ENCODE data around the gene PANX2.

The PANX2 gene

DNA sequence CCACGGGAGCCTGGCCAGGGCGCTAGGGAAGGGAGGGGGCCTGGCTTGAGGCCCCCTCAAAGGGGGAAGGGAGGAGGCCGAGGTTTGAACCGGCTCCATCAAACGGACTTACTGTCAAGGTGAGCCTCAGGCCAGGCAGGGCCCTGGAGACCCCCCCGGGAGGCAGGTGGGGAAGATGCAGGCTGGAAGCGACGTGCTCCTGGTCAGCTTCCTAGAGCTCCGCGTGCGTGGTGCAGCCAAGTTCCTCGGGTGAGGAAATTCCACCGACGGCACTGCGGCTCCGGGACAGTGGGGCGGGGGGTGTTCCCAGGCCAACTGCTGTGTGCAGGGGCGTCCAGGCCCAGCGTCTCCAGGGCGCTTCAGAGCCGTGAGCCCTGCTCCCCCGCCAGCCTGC is 7.9 kb downstream of the PANX2 start:
- TF ChIP-seq, protein P1, sequence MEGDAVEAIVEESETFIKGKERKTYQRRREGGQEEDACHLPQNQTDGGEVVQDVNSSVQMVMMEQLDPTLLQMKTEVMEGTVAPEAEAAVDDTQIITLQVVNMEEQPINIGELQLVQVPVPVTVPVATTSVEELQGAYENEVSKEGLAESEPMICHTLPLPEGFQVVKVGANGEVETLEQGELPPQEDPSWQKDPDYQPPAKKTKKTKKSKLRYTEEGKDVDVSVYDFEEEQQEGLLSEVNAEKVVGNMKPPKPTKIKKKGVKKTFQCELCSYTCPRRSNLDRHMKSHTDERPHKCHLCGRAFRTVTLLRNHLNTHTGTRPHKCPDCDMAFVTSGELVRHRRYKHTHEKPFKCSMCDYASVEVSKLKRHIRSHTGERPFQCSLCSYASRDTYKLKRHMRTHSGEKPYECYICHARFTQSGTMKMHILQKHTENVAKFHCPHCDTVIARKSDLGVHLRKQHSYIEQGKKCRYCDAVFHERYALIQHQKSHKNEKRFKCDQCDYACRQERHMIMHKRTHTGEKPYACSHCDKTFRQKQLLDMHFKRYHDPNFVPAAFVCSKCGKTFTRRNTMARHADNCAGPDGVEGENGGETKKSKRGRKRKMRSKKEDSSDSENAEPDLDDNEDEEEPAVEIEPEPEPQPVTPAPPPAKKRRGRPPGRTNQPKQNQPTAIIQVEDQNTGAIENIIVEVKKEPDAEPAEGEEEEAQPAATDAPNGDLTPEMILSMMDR (IDR thresholded peaks at IDR 0.05; ENCODE audit: insufficient read depth, low read length, missing control alignments): no peak
- no peak for DNase-seq (ENCODE audit: low read depth, low spot score)
- no peak overlapping the region for H3K4me3 ChIP-seq (ENCODE audit: low read depth, low read length)
- ChIA-PET POLR2A (no interaction called here), CTCF (no interaction called here)

DNA sequence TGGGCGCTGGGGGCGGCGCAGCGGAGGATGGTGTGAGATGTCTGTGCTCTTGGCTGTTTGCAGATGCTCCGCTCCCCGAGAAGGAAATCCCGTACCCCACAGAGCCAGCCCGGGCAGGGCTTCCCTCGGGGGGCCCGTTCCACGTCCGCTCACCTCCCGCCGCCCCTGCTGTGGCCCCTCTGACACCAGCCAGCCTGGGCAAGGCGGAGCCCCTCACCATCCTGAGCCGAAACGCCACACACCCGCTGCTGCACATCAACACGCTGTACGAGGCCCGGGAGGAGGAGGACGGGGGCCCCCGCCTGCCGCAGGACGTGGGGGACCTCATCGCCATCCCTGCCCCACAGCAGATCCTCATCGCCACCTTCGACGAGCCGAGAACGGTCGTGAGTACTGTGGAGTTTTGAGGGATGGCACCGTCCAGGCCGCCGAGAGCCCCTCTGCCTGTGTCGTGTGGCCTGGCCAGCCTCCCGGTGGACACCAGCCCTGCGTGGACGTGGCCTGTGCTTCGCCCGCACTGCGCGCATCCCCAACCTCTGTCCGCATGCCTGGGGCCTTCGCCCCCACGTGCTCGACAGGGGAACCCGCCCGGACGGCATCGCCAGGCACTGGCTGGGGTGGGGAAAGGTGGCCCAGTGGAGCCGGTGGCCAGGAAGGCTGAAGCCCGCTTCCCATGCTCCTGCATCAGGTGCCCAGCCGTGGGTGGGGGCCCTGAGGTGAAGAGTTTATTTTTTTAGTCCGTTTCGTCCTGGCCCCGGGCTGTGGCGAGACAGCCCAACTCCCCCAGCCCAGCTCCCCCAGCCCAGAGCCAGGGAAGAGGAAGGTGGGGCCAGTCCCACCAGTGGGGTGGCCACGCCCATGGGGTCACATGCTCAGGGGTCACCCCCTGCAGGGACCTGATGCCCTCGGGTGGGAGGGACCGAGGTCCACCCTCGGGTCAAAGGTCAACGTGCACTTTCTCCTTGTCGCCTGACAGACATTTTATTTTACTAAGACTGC is 8.6 kb downstream of the PANX2 start:
- POLR2A ChIA-PET: no interaction called here
- no peak overlapping the region for H3K4me3 ChIP-seq (ENCODE audit: low read depth, low read length)
- no peak for DNase-seq (ENCODE audit: low read depth, low spot score)
- TF ChIP-seq, protein P1 (IDR thresholded peaks at IDR 0.05; ENCODE audit: insufficient read depth, low read length, missing control alignments): no peak
- CTCF ChIA-PET: no interaction called here

DNA sequence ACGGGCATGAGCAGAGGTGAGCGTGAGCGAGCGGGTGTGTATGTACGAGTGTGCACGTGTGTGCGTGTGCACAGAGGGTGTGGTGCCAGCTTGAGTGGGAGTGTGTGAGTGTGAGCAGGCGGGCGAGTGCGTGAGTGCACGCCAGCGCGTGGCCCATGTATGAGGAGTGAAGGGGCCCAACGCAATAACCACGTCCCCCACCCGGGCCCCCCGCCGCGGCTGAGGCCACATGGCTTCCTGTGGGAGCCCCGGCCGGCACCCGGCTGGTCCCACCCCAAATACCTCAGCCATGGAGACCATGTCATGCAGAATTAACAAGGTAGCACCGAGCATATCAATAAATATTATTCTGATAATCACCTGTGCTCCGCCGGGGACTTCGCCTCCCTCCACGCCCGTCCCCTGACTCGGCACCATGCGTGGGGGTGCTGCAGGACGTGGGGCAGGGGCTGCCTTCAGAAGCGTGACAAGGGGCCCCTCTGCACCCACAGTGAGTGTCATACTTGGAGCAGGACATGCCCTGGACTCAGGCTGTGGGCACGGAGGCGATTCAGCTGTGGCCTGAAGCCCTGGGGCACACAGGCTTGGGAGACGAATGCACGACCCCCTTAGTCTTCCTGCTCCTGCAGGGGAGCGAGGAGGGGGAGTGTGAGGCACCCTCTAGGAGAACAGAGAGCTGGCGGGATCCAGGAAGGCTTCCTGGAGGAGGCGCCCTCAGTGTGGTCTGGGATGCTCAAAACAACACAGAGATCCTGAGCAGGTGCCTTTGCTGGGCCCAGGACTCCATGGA is 9.6 kb downstream of the PANX2 start:
- H3K4me3 ChIP-seq (ENCODE audit: low read depth, low read length): no peak overlapping the region
- TF ChIP-seq, protein P1 (IDR thresholded peaks at IDR 0.05; ENCODE audit: insufficient read depth, low read length, missing control alignments): no peak
- DNase-seq (ENCODE audit: low read depth, low spot score): no peak
- ChIA-PET POLR2A (no interaction called here), CTCF (no interaction called here)

DNA sequence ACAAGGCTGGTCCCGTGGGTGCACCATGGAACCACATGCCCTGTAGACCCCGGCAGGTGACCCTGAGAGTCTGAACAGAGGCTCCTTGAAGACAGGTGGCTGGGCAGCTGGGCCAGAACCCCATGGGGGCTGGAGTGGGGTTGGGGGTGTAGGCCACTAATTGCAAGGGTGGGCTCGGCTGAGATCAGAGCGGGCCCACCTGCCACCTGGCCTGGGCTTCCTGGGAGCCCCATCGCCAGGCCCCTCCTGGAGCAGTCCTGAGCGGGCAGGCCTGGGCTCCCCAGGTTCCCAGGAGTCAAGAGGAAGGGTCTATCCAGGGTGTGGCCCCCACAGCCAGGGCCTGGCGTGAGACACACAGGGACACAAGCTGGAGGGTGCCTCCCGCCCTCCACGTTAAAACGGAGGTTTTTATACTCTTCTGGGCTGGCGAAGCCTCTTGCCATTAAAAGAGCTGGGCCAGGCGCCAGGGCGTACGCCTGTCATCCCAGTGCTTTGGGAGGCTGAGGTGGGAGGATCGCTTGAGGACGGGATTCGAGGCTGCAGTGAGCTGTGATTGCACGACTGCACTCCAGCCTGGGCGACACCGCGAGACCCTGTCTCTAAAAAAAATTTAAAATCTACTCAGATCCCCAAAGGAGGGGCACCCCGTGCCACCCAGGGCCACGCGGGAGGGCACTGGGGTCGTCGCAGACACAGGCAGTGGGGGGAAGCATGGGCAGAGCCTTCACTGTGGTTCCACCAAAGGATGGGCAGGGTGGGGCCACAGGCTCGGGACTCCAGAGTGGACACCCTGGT is 10.4 kb downstream of the PANX2 start:
- H3K4me3 ChIP-seq (ENCODE audit: low read depth, low read length): no peak overlapping the region
- CTCF ChIA-PET: no interaction called here
- TF ChIP-seq, protein P1 (IDR thresholded peaks at IDR 0.05; ENCODE audit: insufficient read depth, low read length, missing control alignments): no peak
- DNase-seq (ENCODE audit: low read depth, low spot score): no peak
- POLR2A ChIA-PET: no interaction called here

DNA sequence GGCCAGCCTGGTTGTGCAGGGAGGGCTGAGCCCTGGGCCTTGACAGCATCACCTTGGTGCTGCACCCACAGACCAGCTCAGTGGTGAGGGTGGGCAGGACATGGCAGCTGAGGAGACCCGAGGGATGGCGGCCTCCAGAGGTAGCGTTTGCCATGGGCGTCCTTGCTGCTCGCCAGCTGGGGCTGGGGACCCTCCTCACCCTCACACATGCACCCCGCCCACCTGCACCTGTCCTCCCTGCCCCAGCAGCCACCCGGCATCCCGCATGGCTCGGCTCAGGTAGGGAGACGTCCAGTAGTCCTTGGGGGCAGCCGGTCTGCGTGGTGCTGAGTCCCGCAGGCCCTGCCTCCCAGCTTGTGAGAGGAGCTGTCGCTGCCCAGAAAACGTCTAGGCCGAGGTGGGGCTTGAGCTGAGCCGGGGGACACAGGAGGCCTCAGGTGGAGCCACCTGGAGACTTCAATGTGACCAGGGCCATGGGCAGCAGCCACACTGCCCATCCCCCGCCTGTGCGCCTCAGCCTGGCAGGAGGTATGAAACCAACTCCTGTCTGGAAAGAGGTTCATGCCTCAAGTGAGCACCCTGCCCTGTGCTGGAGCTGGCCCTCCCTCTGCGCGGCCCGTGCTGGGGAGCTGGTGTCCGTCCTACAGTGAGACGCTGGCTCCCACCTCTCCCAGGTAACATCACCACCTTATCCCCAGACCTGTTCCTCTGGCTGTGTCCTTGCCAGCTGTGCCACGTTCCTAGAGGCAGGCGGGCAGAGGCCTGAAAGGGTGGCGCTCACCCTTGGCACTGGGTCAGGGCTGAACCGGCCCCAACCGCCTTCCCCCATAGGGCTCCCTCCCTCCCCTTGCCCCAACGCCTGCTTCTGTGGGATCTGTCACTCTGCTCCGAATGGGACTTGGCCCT is 11.9 kb downstream of the PANX2 start:
- no peak overlapping the region for H3K4me3 ChIP-seq (ENCODE audit: low read depth, low read length)
- TF ChIP-seq, protein P1 (IDR thresholded peaks at IDR 0.05; ENCODE audit: insufficient read depth, low read length, missing control alignments): no peak
- ChIA-PET CTCF (no interaction called here), POLR2A (no interaction called here)
- no peak for DNase-seq (ENCODE audit: low read depth, low spot score)

Measured in AG04449 (cell line).